ENCODE data around the gene DDX43.
A peak's percentile ranks its signal among the peaks of the same experiment; 100 is the strongest.
"Not testable (repeated sequence)": the region's sequence is repeated elsewhere in the genome, so short reads cannot be mapped to it uniquely, and the experiment has no call there.

Gene DDX43

GRCh38 chr6:73388800-73389512, 5.7 kb upstream of the DDX43 start:
- DNase-seq, result peak in 24 of 51 donors; percentile 1 to 45 (median 12)

DNA sequence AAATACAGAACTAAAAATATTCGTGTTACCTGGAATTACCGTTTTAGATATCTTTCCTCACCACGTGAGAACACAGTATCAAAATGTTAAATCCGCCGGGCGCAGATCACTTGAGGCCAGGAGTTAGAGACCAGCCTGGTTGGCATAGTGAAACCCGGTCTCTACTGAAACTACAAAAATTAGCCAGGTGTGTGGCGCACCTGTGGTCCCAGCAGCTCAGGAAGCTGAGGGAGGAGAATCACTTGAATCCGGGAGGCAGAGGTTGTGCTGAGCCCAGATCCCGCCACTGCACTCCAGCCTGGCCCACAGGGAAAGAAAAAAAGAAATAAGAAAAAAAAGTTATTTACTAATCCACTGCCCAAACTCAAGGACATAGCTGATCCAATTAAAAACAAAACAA, 4.8 kb upstream of the DDX43 start:
- DNase-seq, result no peak

DNA sequence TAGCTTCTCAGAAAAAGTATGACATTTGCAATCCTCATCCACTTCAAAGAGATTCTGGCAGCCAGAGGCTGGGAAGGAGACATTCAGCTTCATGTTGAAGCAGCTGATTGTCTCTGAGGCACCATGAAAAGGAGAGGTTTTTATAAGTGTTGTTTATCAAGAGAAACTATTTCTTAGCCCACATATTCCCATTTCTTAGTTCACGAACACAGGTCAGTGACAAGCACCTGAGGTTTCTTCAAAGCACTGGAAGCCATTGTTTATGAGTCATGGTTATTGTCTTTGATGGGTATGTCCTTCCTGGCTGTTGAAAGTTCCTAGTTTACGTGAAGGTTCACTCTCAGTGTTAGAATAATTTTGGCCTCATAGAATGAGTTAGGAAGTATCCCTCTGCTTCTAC, 3.0 kb upstream of the DDX43 start:
- no peak for DNase-seq

DNA sequence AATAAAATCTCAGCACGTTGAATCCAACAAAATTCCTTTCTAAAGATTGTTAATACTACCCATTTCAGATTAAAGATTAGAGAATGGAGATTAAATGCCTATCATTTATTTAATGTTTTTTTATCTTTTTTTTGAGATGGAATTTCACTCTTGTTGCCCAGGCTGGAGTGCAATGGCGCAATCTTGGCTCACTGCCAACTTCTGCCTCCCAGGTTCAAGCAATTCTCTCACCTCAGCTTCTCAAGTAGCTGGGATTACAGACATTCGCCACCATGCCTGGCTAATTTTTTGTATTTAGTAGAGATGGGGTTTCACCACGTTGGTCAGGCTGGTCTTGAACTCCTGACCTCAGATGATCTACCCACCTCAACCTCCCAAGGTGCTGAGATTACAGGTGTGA, 2.4 kb upstream of the DDX43 start:
- DNase-seq, result not testable (repeated sequence)

DNA sequence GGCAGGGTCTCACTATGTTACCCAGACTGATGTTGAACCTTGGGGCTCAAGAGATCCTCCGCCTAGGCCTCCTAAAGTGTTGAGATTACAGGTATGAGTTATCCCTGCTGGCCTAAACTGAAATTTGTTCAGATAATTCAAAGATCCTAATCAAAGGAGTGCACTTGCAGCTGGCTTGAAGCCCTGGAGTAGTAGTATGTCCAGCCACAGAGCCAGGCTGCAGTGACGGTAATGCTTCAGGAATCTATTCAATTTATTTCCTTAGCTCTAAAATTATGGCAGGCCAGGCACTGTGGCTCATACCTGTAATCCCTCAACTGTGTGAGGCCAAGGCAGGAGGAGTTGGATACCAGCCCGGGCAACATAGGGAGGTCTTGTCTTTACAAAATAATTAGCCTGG, 1.4 kb upstream of the DDX43 start:
- DNase-seq, result no peak

- DNase-seq, result no peak
Observed at GRCh38 chr6:73395875-73396274, 1.2 kb downstream of the DDX43 start.

- no peak for DNase-seq
Observed at GRCh38 chr6:73400656-73401055, 6.0 kb downstream of the DDX43 start.

DNA sequence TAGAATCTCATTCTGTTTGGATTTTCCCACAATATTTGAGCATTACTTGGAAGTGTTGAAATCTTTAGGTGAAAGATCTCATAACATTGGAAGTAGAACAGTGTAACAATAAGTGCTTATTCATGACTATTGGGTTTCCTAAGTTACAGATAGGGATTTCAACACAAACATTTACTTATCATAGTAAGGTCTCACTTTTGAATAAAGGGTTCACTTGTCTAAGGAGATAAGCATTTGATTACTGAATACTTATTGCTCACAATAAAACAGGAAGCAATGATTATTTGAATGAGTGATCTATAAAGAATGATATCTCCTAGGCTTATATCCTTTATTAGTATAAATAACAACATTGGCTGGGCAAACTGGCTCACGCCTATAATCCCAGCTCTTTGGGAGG, 14.8 kb downstream of the DDX43 start:
- DNase-seq, result no peak

DNA sequence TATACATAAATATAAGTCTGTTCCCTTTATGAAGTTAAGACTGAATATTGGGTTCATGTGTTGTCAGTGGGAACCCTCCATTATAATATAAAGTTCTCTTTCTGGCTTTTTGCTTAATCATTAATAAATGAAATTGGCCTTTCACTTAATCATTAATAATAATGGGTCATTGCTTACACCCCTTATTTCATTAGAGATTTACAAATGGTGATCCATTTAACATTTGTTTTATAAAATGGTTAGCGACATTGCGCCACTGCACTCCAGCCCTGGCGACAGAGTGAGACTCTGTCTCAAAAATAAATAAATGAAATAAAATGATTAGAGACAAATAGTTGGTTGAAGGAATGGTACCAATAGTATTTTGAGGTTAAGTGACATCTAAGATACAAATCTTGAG, 18.5 kb downstream of the DDX43 start:
- DNase-seq, result no peak

DNA sequence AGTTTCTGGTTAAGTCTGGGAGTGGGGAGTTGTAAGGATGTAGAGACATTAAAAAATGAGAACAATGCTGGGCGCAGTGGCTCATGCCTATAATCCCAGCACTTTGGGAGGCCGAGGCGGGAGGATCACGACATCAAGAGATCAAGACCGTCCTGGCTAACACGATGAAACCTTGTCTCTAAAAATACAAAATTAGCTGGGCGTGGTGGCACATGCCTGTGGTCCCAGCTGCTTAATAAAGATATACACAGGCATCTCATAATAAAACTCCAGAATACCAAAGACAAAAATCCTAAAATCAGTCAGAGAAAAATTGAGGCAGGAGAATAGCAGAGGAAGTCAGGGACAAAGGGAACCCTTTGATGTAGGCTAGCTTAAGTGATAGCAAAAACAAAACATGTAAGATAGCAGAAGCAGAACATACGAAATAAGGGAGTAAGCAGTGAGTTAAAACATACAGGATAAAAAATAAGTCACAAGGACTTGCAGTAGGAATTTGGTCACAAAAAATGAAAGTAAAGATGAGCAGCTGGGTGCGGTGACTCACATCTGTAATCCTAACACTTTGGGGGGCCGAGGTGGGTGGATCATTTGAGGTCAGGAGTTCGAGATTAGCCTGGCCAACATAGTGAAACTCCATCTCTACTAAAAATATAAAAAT, 23.6 kb downstream of the DDX43 start:
- DNase-seq, result no peak

- no peak for DNase-seq
Observed at GRCh38 chr6:73421534-73421933, 26.9 kb downstream of the DDX43 start.

DNA sequence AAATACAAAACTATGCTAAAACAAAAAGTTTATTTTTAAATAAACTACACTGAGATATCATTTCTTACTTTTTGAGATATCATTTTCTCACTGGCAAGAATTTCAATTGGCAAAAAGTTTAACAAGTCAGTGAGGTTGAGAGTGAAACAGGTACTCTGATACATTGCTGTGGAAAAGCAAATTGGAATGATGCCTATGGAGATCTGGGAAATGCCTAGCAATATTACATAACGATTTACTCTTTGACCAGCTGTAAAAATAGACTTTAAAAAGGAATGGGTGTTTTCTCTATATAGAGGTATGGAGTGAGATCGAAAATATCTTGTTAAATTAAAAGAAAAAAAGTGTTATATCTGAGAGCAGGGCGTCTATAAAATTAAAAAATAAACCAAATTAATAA, 40.6 kb downstream of the DDX43 start:
- DNase-seq, result no peak

DNA sequence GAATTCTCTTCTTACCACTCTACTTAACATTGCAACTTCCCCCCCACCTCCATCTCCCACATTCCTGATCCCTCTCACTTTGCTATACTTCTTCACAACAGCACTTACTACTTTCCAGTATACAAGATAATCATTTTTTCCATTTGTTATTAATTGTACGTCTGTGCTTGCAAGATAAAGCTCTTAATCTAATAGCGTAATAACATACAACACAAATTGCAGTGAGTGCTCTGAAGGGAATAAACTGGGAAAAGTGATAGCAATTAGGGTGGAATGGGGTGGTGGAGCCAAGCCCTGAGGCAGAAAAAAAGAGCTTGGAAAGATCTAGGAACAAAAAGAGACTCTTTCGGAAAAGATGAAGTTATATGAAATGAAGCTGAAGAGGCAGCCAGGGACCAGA, 48.9 kb downstream of the DDX43 start:
- no peak for DNase-seq

- peak in 28 of 51 donors; percentile 1 to 61 (median 28) for DNase-seq
Observed at GRCh38 chr6:73451223-73452106, 56.8 kb downstream of the DDX43 start.

DNA sequence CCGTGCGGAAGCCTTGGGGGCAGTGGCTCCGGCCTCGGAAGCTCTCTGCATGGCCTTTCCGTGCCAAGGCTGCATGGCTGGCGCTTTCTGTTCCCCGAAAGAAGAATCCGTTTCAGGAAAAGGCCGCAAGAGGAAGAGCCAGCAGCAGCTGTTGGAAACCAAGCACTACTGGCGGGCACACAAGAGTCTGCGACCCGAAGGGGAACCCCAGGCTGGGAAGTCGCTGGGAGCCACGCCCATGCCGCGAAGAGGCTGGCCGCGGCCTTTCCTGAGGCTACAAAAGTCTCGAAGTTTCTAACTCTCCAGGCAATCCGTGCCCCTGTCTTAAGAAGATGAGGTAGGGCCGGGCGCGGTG, 57.5 kb downstream of the DDX43 start, which contains the start of gene CGAS:
Gene CGAS (minus strand): TSS at position 191 of the 355 bp plus-strand sequence. CDS start 116 bp downstream, at position 75.
- peak in 47 of 51 donors; percentile 2 to 63 (median 35) for DNase-seq

DNA sequence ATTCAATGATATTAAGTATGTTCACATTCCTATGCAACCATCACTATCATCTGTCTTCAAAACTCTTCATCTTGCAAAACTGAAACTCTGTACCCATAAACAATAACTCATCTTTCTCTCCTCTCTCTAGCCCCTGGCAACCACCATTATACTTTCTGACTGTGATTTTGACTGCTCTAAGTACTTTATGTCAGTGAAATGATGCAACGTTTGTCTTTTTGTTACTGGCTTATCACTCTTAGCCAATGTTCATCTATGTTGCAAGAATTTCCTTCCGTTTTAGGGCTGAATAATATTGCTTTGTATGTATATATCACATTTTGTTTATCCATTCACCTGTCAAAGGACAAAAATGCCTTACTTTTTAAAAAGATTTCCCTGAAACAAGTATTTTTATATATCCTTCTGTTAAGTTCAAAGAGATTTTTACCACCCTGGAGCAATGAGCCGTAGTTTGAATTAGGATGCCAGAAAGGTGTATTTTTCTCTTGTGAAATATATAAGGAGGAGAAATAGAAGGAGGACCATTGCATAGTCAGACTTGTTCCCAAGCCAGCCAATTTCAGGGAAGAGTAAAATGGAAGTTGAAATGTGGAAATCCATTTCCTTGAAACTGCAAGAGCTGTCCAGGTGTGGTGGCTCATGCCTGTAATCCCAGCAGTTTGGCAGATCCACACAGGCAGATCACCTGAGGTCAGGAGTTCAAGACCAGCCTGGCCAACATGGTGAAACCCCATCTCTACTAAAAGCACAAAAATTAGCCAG, 61.4 kb downstream of the DDX43 start:
- DNase-seq, result no peak

DNA sequence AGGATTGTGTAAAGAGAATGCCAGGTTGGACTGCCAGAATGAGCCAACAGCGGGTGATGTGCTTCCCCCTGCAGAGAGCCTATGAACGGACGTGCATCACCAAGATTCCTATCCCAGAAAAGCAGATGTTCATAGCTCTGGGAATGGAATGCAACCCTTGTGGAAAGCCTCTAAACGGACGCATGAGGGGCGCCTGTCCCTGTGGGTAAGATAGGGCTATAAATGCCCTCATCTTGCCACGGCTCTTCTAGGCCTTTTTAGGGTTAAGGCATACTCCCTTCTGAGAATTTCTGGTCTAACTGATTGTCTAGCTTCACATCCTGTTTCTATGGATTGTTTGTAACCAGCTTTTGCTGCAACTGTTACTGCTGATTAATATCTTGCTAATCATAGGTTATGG, 64.8 kb downstream of the DDX43 start:
- peak in 2 of 51 donors; percentile 1 to 2 for DNase-seq

- peak in 34 of 51 donors; percentile 0 to 59 (median 22) for DNase-seq
Observed at GRCh38 chr6:73460056-73460455, 65.4 kb downstream of the DDX43 start.

DNA sequence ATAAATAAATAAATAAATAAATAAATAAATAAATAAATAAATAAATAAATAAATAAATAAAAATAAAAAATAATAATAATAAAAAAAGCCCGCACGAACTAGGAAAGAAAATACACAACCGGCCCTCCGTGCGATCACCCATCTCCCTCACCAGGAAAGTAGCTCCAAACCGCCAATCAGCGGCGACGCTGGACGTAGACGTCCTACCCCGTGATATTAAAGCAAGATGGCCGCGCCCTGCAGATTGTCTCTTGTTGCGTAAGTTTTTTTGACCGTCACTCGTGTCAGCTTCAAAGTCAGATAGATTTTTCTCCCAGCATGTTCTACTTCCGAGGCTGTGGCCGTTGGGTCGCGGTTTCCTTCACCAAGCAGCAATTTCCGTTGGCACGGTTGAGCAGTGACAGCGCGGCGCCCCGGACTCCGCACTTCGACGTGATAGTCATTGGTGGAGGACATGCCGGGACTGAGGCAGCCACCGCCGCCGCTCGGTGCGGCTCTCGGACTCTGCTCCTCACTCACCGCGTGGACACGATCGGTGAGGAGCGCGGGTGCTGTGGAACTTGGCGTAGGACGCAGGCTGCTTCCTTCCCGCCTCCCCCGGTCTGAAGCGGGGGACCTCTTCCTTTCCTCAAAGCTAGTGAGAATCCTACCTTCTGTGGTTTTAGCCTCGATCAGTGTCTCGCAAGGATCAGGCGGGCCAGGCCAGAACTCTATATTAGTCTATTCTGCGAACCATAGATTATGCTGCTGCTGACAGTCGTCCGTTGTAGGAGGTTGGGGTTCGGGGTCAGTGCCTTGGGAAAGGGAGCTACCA, 67.1 kb downstream of the DDX43 start, which contains the start of gene MTO1:
Gene MTO1 (plus strand): TSS at position 201 of the 814 bp plus-strand sequence. CDS start 118 bp downstream, at position 319.
- peak; percentile 16 to 92 (median 76) for DNase-seq

Data from hypothalamus (tissue), 51 donors.